NCI-H446 (cell line): ENCODE results near the gene GSTM3.

ENCODE experiments used
- DNase-seq, 2 experiments: peaks; one replicate each; lab custom pipeline; 2025; lab: John Stamatoyannopoulos, UW

GSTM3 gene

DNA sequence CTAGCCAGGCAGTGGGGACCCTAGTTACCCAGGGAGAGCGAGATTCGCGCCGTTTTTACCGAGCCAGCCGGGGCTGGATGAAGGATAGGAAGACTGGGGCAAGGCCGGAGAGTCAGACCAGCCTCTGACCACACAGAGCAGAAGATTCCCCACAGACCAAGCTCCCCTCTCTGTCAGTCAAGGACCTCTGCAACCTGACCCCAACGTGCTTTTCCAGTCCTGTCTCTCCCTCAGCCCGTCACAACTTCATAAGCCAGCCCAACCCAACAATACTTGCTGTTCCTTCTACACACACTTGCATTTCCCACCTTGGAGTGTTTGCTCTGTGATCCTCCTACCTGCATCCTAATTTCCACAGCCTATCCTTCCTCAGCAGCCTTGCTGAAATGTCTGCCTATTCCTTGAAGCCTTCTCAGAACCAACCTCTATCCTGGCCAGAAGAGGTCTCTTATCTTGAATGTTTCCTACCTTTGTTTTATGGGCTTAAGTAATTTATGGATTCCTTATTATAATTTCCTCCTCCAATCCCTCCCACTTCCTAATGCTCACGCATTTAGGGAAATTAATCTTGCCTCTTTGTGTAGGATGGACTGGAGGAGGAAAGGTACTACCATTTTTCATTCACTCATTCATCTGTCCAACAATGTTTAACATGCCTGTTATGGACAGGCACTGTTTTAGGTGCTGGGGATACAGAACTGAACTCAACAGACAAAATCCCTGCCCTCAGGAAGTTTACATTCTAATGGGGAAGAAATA, at the start of gene GSTM3:
Gene GSTM3, minus strand, starts transcription at position 424 of the 759 bp plus-strand sequence. CDS start 751 bp downstream, outside the sequence.
- DNase-seq: no peak

DNA sequence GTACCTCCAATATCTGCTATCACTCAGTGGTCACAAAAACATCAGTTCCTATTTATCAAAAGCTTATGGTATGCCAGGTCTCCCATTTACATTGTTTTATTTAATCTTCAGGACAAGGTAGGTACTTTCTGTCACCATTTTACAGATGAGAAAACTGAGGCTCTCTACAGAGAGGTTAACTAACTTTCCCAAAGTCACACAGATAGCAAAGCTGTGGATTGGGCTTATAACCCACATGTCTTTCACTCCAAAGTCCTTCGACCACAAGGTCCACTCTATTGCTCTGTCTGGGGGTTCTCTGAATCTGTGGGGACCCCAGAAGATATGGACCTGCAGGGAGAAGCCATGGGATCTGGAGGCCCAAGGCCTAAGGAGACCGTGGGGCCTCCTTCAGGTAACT, 49.5 kb upstream of the GSTM3 start:
- DNase-seq: no peak

DNA sequence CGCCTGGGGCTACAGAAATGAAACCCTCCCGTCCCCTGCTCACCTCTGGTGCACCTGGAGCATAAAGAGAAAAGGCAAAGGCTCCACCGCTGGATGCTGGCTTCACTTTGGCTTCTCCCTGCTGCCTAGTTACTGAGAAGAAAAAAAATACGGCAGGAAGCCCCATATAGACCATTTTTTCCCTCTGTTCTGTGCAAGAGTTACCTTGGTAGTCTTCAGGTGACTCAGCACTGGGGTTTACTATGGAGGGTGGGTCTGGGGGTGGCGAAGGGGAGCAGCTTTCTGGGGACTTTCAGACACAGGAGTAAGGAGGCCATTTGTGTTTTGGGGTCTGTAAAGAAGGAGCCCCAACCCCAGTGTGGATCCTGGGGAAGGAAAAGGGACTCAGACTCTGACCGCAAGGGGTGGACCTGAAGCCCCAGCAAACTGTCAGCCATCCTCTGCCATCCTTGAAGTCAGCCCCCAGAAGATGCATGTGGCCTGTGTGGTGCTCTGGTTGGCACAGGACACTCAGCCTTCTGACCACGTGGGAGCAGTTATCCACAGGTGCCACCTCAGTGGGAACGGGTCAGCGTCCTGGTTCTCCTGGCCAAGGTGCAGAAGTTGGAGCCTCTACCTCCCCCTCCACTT, 48.8 kb upstream of the GSTM3 start:
- no peak for DNase-seq

DNA sequence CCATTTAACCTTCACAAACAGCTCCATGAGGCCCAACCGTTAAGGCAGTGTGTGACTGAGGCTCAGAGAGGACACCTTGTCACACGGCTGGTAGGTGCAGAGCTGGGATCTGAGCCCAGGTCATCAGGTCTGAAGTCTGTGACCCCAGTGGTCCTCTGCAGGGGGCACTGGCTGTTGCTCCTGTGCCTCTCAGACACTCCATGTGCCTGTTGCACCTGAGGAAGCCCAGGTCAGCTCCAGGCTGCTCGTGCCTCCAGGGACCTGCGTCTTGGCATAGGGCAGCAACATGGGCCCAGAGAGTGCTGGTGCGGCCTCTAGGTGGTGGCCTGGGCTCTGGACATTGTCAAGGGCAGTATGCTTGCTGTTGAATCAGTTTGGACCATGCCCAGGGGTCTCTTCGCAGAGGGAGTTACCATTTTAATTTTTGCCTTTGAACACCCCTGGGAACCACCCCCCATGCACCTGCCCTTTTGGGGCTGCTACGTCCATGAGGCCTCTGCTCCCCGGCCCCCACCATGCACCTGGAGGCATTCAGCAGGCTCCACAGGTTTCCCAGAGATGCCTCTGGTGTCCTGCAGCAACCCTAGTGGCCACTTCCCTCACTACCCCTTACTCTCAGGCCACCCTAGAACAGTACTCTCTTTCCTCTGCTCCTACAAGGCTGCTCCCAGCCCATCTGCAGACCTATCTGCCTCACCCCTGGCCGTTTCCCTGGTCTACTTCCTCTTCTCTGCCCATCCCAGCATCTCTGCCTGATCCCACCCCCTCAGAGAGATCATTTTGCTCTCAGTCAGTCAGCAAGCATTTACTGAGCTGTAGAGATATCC, 48.1 kb upstream of the GSTM3 start:
- DNase-seq: no peak

DNA sequence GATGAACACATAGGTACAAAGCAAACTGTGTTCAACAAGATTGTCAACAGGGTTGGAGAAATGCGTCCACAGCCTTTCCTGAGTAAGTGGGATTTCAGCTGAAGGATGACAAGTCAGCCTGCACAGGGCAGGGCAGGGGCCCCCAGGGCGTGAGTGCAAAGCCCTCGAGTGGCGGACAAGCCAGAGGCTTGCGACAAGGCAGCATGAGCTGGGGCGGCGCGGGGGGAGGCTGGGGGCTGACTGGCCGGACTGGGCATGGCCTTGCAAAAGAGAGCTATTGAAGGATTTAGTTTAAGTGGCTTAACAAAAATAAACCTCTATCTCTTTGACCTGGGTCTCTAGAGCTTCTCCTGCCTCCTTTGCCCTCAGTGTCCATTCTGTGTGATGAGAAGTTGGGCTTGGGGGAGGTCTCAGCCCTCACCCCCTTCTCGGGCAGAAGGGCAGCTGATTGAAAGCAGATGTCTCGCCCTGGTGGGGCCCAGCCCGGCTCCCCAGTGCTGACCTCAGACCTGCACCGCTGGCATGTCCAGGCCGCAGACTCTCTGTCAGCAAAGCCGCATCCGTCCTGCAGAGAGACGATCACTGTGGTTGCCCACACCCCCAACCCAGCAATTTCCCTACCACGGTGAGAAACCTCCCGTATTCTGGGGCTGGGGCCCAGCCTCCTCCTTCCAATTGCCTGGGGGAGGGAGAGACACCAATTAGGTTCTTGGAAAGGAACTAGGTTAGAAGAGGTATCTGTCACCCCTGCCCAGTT, 47.2 kb upstream of the GSTM3 start:
- no peak for DNase-seq

DNA sequence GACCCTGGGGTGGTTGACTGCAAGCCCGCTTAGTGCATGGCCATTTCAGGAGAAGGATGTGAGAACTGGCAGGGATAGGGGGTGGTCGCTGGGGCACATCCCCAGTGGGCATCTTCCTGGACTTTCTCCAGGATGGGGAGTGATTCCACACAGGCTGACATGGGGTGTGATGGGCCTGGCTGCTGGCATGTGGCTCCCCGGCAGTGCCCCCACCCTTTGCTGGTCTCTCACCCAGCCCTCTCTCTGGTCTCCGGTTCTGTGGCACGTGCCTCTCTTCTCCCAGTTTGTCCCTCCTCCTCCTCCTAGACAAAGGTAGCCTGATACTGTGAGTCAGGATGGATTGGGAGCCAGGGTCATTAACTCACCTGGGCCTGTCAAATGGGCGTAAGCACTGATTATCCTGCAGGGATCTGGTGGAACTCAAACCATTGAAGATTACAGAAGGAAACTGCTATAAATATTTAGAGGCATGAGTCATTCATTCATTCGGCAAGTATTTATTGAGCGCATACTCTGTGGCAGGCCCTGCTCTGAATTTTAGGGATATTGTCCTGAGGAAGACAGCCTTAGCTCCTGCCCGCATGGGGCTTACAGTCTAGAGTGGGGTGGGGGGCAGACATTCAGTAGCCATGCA, 46.5 kb upstream of the GSTM3 start:
- DNase-seq: no peak

DNA sequence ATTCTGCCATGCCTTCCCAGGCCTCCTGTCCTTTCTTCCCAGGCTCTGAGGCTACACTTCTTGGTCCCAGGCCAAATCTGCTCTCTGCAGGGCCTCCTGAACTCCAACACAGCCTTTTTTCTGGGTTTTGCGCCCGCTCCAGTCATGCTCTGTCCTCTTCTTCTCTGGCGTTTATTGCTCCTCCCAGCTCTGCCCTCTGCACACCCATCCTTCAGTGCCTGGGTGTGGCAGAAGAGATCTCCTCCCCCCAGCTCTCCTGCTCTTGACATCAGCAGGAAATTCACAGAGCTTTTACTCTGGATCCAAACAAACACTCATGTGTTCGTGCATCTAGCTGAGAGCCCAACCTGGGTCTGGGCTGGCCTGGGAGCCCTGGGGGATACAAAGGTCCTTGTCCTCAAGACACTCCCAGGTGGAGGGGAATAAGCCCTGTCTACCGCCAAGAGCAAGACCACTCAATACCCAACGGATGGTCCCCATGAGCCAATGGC, 45.7 kb upstream of the GSTM3 start:
- DNase-seq: no peak

DNA sequence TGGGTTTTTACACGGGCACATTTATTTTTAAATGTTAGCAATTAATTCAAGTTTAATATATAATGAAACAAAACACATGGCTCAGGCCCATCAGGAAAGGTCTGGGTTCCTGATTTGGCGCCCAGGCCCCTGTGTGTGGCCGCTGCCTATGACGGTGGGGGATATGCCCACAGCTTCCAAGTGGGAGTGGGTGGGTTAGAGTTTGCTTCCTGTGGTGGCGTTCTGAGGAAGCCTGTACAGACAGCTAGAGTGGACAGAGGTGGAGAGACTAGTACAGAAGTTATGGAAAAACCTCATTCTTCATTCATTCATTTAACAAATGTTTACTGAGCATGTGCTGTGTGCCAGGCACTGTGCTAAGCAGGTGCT, 45.3 kb upstream of the GSTM3 start:
- no peak for DNase-seq

DNA sequence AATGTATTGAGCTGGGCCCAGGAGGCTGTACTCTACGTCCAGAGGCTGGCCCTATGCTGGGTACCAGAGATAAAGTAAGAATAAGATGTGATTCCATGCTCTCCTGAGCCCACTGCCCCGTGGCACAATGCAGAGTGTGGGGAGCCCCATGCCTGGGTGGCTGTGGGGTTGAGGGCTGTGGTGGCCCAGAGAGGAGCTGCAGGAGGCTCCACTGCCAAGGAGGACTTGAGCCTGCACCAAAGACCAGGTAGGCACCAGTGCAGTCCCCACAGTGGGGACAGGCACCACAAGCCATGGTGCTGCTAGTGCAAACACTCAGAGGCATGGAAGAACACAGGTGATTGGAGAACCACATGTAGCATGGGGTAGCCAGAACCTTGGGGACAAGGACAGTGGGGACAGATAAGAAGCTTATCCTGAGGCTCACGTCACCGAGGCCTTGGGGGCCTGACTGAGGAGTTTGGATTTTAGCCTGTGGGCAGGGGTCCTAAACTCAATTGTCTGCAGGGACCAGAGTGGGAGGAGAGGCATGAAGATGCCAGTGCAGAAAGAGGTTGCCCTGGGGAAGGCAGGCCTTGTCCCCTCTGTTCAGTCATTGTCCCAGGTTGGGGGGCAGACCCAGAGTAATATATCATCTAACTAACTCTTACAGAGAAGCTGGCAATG, 44.7 kb upstream of the GSTM3 start:
- no peak for DNase-seq

DNA sequence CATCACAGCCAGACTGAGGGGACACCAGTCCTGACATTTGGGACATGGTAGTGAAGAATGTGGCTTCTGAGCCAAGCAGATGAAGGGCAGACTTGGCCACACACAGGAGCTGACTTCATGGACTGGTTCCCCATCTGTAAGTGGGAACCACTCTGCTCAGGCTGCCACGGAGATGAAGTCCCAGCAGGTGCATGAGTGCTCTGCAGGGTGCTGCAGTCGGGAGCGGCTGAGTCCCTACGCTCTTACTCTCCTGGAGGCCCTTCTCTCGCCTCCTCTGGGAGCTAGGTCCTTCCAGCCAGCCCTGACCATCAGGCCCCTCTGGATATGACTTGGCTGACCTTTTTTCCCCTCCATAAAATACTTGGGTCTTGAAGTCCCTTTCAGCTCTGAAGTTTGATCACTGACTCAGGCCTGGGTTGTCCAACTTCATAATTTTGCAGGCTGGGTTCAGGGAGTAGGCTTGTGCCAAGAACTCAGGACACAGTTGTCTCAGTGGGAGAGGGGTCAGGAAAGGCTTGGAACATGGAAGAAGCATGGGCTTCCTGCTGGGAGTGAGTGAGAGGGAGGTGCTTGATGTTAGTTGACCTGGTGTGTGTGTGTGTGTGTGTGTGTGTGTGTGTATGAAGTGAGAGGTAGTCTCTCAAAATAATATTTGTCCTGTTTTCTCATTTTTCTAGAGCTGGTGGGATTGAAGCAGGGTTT, 43.9 kb upstream of the GSTM3 start:
- DNase-seq: no peak

DNA sequence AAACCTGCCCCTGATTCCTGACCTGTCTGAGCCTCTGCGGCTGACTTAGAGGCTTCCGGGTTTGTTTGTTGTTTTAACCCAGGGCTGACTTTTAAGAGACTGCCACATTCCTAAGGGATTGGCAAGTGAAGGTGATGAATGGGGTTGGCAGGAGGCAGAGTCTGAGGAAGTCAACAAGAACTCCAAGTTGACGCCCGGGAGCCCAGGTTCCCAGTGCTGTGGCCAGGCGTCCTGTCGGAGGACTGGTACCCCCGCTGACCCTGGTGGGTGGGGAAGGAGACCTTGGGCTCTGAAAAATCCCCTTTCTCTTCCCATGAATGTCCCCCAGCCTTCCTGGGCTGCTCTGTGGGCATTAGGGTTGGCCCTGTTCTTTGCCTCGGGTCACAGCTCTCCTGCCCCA, 42.6 kb upstream of the GSTM3 start:
- DNase-seq: no peak

DNA sequence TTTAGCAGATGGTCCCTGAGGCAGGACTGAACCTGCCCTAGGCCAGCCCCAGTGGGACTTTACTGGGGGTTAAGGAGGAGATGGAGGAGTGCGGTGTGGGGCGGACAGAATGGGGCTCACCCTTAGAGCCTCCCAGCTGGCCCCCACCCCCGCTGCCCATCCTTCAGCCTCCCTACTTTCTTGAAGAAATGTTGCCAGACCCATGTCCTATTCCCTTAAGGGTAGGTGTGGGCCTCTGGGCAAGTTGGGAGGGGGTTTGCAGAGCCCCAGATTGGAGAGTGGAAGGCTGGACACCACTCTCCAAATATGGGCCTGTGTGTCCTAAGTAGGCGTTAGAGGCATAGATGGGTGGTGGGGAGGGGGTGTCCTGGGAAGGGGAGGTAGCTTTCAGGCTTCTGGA, 42.1 kb upstream of the GSTM3 start:
- no peak for DNase-seq

DNA sequence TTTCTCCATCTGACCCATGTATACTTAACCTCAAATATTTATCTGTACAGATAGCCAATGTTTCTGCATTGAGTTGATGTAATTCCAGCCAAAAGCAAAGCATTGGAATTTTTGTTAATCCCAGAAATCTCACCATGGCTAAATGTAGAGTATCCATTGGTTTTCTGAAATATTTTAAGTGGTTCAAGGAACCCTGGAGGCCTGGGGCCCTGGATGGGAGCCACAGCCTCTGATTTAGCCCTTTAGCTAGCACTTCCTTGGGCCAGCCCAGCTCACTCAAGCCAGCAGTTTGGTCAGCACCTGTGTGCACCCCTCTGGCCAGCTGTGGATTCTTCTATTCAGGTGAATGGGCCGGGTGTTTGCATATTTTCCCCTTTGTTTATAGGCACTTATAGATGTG, 41.7 kb upstream of the GSTM3 start:
- DNase-seq: no peak

DNA sequence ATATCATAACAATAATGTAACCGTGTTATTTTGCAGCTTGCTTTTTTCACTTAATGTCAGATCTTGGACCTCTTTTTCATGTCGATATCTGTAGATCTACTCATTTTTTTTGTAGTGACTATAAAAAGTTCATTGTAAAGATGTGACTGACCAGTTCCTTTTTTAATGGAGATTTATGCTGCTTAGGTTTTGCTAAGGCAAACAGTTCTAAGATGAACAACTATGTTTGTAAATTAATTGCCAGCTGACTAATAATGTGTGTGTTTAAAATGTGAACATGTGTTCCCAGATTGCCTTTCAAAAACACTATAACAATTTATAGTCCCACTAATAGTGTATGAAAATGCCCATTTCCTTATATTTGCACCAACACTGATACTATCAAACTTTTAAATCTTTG, 41.0 kb upstream of the GSTM3 start:
- DNase-seq: no peak

DNA sequence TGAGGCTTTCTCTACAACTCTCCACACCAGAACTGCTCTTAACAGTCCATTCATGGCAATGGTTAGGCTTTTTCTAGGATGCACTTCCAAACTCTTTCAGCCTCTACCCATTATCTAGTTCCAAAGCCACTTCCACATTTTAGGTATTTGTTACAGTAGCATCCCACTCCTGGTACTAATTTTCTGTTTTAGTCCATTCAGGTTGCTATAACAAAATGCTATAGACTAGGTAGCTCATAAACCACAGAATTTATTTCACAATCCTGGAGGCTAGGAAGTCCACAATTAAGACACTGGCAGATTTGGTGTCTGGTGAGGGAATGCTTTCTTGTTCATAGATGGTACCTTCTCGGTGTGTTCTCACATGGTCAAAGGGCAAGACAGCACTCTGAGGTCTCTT, 40.1 kb upstream of the GSTM3 start:
- DNase-seq: no peak

DNA sequence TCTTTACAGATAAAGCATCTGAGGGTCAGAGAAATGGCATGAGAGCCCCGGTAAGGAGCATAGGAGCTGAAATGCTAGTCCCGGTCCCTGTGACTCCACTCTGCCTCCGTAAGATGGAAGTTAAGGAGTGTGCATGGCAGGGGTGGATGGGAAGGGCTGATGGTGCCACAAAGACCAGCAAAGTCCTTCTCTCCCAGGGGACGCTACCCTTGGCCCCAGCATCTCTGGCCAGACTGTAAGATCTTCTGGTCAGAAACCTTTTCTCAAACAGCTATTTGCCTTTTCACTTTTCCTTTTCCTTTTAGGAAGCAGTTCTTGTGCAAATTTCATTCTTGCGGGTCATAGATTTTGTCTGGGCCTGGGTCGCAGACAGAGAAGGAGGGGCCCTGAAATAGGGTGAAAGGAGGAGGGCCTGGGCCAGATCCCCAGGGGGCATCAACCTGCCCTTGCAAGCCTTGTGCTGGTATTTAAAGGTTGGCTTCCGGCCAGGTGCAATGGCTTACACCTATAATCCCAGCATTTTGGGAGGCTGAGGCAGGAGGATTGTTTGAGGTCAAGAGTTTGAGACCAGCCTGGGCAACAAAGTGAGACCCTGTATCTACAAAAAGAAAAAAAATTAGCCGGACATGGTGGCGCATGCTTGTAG, 37.3 kb upstream of the GSTM3 start:
- DNase-seq: no peak

DNA sequence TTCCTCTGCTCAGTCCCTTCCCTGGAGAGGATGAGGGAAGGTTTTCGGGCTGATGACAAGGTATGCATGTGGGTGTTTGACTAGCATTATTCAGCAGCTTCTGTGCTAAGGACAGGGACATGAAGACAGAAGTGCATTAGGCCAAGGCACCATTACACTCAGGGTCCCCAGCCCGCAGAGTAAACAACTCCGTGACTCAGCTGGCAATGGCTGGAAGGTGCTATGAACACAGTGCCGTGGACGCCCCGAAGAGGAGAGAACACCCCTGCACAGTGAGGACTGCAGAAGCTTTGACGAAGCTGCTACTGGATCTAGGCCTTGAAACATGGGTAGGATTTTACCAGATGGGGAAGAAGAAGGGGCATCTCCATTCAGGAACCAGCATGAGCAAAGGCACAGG, 36.6 kb upstream of the GSTM3 start:
- no peak for DNase-seq

DNA sequence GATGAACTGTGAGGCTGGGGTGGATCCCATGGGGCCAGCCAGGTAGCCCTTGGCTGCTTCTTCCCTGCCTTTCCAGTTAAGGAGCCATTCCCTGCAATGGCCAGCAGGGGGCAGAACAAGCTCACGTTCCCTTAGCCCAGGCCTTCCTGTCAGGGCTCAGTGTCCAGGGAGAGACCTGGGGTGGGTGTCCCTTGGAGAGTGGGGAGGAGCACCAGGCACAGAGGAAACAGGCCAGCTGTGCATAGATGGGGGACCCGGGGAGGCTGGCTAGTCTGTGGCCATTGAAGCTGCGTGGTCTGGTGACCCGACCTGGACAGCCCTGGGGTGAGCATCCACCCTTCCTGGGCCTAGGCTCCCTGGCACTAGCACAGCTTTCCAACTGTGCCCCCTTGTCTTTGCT, 36.1 kb upstream of the GSTM3 start:
- DNase-seq: peak; percentile 77 to 87

DNA sequence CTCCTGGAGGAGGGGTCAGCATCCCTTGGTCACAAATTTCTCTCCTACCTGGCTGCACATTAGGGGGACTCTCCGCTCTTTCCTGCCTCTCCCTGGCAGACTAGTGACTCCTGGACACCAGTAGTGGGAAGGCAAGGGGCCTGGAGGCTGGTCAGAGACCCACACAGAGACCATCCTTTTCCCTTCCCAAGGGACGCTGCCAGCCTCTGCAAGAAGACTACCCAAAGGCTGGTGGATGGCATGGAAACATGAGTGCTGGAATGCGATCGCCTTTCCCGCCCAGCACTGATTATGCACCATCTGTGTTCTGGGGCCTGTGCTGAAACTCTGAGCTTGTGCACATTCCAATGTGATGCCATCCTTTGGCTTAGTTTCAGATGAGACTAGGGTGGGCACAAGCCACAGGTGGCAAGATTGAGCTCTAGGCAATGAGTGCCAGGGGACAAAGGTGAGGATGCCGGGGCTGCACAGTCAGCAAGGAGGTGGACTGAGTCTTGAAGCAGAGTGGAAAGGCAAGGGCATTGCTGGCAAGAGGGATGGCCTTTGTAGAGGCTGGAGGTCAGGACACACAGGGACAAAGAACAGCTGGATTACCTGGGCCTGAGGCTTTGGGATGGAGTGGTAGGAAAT, 35.5 kb upstream of the GSTM3 start:
- DNase-seq: no peak

DNA sequence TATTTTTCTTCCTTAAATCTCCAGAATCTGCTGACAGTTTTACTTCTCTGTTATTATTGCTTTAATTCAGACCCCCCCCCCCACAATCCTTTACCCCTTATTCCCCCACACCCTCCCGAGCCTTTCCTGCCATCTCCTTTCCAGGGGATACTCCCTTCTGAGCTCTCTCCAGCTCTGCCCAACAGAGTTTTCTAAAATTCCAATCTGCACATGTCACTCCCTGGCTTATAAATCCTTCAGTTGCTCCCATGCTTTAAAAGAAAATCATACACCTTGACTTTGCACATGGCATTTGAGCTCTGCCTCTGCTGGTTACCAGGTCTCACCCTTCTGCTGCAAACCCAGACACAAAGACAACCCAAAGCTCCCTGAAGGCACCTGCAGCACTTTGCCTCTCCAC, 34.6 kb upstream of the GSTM3 start:
- no peak for DNase-seq
